LNCaP clone FGC (cell line): ENCODE data around the gene CFAP92.

Experiments used
- DNase-seq: peaks from one replicate; pipeline ENCODE4 v3.0.0-alpha.2; 2011; ENCODE audit warnings: low read depth
- H3K4me3 ChIP-seq: 2 replicates; pipeline ENCODE4 v1.5.1; 2011; ENCODE audit warnings: mild to moderate bottlenecking, low read depth, low read length, control low read depth
- TF ChIP-seq, protein P1 (sequence below): IDR thresholded peaks from 2 replicates; pipeline ENCODE4 v1.5.1; 2012; ENCODE audit warnings: mild to moderate bottlenecking; ENCODE audit not compliant: control insufficient read depth, insufficient read depth; ENCODE audit errors: extremely low read depth

Gene CFAP92

DNA sequence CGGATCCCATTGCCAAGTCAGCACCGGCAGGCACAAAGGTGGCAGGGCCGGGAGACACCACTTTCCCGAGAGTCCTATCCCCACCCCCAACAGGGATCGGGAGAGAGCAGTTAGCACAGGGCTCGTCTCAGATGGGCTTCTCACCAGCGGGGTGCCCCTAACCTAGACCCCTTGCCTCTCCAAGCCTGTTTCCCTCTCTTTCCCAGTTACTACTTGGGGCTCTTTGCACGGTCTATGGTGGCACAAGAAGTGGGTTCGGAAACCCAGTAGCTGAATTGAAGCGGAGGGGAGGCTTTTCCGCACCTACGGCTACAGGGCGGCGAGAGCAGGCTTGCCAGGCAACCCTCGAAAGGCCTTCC, 6.8 kb upstream of the CFAP92 start:
- no peak overlapping the region for H3K4me3 ChIP-seq
- TF ChIP-seq, protein P1, sequence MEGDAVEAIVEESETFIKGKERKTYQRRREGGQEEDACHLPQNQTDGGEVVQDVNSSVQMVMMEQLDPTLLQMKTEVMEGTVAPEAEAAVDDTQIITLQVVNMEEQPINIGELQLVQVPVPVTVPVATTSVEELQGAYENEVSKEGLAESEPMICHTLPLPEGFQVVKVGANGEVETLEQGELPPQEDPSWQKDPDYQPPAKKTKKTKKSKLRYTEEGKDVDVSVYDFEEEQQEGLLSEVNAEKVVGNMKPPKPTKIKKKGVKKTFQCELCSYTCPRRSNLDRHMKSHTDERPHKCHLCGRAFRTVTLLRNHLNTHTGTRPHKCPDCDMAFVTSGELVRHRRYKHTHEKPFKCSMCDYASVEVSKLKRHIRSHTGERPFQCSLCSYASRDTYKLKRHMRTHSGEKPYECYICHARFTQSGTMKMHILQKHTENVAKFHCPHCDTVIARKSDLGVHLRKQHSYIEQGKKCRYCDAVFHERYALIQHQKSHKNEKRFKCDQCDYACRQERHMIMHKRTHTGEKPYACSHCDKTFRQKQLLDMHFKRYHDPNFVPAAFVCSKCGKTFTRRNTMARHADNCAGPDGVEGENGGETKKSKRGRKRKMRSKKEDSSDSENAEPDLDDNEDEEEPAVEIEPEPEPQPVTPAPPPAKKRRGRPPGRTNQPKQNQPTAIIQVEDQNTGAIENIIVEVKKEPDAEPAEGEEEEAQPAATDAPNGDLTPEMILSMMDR: no peak
- DNase-seq: no peak

DNA sequence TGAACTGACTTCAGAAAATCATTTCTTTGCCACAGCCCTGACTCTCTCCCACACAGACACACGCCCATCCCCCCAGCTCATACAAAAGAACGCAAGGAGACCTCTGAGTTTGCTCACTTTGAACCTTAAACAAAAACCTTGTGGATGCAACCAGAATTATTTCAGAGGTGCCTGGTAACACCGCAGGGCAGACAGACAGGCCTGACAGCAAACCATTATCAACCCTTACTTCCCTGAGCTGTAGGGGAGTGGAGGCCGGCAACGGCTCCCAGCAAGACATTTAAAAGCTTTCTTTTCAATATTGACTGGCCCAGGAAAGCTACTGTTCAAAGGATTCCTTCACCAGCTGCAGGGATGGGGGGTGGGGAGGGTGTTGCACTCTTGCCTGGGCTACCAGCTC, 5.2 kb upstream of the CFAP92 start:
- H3K4me3 ChIP-seq: no peak overlapping the region
- DNase-seq: no peak
- TF ChIP-seq, protein P1: no peak

DNA sequence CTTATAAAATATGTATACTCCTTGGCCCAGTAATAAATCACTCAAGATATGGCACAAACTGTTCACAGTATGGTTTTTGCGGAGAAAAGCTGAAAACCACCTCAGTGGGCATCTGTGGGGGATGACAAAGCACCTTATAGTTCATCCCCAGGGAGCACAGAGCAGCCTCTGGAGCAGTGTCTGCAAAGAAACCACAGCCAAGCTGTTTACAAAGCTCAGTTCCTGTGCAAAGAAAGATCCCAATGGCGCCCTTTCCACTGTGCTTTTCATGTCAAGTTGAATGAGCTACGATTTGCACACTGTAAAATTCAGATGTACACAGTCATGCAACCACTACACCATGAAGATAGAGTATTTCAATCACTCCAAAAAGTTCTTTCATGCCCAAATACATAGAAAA, 4.7 kb upstream of the CFAP92 start:
- no peak overlapping the region for H3K4me3 ChIP-seq
- TF ChIP-seq, protein P1: no peak
- DNase-seq: no peak

DNA sequence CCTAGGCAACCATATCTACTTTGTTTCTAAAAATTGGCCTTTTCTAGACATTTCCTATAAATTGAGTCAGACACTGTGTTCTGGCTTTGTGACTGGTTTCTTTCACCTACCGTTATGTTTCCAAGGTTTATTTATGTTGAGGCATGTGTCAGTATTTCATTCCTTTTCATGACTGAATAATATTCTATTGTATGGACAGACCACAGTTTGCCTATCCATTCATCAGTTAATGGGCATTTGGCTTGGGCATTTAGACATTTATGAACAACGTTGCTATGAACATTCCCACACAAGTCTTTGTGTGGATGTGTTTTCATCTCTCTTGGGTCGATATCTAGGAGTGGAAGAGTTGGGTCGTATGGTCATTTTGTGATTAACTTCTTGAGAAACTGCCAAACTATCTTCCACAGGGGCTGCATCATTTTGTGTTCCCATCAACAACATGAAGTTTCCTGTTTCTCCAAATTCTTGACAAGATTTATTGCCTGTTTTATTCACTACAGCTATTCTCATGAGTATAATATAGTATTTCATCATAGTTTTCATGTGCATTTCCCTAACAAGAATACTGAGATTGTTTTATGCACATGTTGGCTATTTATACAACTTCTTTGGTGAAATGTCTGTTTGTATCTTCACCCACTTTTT, 3.7 kb upstream of the CFAP92 start:
- no peak overlapping the region for H3K4me3 ChIP-seq
- DNase-seq: no peak
- TF ChIP-seq, protein P1: no peak

DNA sequence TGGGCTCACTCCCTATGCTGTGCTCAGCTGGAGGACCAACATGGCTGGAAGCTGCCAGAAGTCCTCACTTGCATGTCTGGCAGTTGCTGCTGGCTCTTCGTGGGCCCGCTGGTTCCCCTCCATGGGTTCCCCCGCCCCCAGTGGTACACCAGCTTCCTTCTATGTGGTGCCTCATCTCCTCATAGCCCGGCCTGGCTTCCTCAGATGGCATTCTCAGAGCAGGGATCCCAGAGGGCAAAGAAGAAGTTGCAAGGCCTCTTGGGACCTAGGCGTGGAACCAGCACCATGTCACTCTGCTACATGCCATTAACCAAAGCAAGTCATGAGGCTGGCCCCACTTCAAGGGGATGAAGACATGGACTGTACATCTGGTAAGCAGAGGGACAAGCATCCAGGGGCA, 2.9 kb upstream of the CFAP92 start:
- TF ChIP-seq, protein P1: no peak
- H3K4me3 ChIP-seq: no peak overlapping the region
- DNase-seq: no peak

DNA sequence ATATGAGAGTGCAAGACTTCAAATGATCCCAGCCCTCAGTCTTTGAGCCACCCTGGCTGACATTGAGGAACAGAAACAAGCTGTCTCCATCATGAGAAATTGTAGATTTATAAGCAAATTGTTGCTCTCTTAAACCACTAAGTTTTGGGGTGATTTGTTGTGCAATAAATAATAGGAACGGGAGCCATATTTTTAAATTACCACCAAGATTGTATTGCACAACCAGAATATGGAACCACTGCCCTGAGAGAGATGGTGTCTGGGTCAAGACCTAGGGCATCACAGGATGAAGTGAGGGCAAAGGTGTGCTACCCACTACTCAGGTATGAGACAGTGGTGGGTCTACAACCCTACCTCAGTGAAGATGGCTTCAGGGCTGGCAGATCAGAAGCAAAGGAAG, 2.3 kb upstream of the CFAP92 start:
- no peak for DNase-seq
- no peak overlapping the region for H3K4me3 ChIP-seq
- TF ChIP-seq, protein P1: no peak

DNA sequence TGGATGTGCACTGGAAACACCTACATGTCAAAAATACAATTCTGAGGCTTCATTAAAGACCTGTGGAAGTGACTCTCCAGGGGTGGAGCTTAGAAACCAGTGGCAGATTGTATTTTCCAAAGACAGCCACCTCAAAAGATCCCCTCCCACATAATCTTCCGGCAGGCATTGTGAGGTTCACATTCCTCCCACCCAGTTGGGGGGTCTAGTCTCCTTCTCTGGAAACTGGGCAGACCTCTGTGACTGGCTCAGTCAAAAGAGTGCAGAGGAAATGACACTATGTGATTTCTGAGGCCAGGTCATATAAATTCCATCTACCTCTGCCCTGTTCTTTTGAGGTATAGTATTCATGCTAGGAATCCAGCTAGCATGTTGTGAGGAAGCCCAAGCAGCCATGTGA, 1.9 kb upstream of the CFAP92 start:
- TF ChIP-seq, protein P1: no peak
- no peak overlapping the region for H3K4me3 ChIP-seq
- no peak for DNase-seq
